GM21447 (cell line): ENCODE results near the gene CEL.
A peak's percentile ranks its signal among the peaks of the same experiment; 100 is the strongest.
"Not testable (repeated sequence)": the region's sequence is repeated elsewhere in the genome, so short reads cannot be mapped to it uniquely, and the experiment has no call there.

ENCODE experiments used
- ATAC-seq: cut with Tn5 transposase; IDR thresholded peaks from one replicate; pipeline ENCODE4 v1.9.1; 2021; ENCODE audit not compliant: unreplicated experiment

CEL gene

GRCh38 chr9:133061764-133062145 is at the start of gene CEL:
Gene CEL, plus strand, starts transcription at chr9:133061981. Its CDS starts 22 bp downstream, at chr9:133062003.
- not testable (repeated sequence) for ATAC-seq

GRCh38 chr9:133014696-133015095 is 47.1 kb upstream of the CEL start:
- ATAC-seq, result no peak

- ATAC-seq, result no peak
These were observed 38.5 kb upstream of the CEL start for GRCh38 chr9:133023117-133023890.

- no peak for ATAC-seq
These were observed 35.4 kb upstream of the CEL start for GRCh38 chr9:133026426-133026825.

- no peak for ATAC-seq
These were observed 34.6 kb upstream of the CEL start for GRCh38 chr9:133027134-133027533.

DNA sequence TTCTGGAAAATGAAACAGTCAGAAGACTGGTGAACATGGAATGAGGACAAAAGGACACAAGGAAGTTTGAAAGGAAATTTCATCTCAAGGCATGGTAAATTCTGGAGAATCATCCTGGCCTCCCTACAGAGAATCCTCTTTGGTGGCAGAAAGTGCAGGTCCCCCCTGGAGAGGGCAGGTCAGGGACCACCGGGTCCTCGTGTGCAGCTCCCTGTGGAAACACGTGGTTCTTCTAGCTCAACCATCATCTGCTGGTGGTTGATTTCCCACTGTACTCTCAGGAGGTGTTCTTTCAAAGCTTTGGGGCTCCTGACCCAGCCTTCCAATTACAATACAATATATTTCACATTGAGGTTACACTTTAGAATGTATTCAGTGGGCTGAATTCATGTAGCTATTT is 33.6 kb upstream of the CEL start:
- ATAC-seq, result no peak

DNA sequence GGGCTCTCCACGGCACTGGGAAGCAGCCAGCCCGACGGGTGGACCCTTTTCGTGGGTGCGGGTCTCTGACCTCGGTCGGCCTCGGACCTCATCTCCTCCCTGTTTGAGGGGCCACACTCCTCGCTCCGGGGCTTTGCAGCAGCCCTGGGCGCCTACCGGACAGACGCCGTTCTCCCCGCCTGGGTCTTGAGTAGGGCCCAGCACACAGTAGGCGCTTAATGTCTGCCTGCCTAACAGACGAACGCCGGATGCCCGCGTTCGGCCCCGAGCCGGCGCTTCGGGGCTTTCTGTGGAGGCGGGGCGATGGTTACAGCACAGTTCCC is 31.8 kb upstream of the CEL start:
- ATAC-seq, result peak; percentile 8

DNA sequence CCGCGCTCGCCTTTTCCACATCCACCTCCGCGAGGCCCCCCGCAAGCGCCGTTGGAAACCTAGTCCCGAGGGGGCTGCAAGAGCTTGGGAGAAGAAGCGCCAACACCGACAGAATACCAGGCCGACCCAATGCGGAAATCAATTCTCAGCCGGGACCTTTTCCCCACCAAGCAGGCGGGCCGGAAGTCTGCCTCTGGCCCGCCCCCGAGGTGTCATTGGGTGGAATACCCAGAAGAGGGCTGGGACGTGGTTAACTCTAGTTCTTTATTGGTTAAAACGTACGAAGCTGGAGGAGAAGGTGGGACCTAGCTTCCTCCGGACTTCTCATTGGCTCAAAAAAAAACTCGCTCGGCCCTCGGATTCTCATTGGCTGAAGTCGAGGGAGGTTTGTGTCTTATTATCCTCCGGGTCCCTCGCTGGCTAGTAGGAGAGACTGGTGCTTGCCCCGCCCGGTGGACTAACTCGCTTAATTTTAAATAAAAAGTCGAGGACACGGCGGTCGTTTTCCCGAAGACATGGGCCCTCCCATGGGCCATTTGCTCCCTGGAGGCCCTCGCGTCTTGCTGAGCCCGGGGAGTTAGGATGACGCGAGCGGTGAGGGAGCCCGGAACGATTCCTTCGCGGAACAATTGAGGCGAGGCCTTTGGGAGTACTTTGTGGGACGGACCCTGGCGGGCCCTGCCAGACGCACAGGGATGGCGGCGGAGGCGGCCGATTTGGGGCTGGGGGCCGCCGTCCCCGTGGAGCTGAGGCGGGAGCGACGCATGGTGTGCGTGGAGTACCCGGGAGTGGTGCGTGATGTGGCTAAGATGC is 31.3 kb upstream of the CEL start, which contains the start of gene GTF3C5:
Gene GTF3C5, plus strand, starts transcription at position 681 of the 813 bp plus-strand sequence. Its CDS starts 15 bp downstream, at position 696.
- peak; percentile 96 for ATAC-seq

DNA sequence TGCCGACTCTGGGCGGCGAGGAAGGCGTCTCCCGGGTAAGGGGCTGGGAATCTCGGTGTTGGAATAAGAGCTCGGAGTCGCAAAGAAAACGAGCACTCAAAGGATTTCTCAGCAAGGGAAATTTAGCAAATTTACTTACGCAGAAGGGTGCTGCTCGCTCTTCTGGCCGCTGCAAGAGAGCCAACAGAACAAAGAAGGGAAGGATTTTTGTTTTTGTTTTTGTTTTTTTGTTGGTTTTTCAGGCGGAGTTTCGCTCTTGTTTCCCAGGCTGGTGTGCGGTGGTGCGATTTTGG is 30.7 kb upstream of the CEL start:
- ATAC-seq, result no peak

- ATAC-seq, result no peak
These were observed 30.3 kb upstream of the CEL start for GRCh38 chr9:133031496-133031911.

DNA sequence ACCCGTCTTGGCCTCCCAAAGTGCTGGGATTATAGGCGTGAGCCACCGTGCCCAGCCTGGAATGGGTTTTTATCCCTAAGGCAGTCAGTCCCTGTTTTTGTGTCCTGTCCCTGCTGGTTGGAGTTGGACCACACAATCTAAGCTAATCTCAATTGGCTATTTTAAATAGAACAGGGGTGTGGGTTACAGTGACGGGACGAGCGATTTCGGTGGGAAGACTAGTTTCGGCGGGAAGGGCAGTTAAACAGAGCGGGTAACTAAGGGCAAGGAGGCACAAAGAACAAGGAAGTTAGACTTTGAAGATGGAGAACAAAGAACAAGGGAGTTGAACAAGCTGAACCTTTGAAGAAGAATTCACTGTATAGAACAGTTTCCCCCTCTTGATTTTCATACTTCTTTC is 29.6 kb upstream of the CEL start:
- no peak for ATAC-seq

DNA sequence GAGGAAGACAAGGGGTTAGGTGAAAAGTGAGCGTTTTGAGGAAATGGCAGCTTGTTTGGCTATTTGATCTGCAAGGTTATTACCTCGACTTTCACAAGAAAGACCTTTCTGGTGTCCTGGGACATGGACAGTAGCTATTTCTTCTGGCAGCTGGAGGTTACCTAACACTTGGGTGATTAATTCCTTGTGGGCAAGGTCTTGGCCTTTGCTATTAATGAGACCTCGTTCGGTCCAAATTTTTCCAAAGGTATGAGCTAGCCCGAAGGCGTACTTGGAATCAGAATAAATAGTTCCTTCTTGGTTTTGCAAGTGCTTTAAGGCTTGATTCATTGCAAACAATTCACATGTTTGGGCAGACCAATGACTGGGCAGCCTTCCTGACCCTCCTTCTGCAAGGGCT is 26.1 kb upstream of the CEL start:
- no peak for ATAC-seq

GRCh38 chr9:133037775-133038515 is 23.8 kb upstream of the CEL start:
- no peak for ATAC-seq

- ATAC-seq, result not testable (repeated sequence)
These were observed 20.8 kb upstream of the CEL start for GRCh38 chr9:133040892-133041479.

DNA sequence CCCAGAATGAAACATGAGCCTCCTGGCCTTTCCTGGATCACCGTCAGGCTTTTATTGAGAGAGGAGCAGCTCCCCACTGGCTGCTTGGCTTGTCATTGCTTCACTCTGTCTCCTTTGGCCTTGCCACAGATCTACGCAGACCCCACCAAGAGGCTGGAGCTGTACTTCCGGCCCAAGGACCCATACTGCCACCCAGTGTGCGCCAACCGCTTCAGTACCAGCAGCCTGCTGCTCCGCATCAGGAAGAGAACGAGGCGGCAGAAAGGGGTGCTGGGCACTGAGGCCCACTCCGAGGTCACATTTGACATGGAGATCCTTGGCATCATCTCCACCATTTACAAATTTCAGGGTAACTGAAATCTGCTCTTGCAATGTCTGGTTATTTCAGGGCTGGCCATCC is 19.8 kb upstream of the CEL start:
- ATAC-seq, result no peak

DNA sequence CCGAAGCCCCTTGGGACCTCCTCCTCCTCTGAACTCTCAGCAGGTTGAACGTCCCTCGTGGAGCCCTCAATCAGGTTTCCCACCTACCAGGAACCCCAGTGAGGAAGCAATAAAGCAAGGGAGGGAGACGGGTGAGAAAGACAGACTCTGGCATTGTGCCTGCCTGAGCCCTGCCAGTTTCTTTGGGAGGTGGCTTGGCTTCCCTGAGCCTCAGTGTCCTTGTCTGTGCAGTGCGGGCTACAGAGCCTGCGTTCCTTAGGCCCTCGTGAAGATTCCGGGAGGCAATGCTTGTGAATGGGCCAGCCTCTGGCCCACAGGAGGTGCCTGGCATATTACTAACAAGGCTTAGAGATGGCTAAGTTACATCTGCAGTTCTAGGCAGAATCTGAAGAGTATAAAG is 19.1 kb upstream of the CEL start:
- no peak for ATAC-seq

DNA sequence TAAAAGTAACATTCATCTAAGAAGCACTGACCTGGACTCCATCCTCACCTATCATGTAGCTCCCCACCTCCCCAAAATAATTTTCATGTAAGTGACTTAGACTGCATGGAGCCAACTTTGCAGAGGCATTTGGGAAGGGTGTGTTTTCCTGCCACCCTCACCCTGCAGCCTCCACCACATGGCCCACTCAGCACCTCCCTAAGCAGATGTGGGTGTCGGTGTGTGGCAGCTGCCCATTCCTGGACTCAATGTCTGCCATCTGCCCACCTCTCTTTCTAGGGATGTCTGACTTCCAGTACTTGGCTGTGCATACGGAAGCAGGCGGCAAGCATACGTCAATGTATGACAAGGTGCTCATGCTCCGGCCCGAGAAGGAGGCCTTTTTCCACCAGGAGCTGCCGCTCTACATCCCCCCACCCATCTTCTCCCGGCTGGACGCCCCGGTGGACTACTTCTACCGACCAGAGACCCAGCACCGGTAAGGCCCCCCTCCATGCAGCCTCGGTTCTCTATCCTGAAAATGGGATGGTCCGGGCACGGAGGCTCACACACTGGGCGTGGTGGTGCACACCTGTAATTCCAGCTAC is 18.2 kb upstream of the CEL start:
- ATAC-seq, result no peak

DNA sequence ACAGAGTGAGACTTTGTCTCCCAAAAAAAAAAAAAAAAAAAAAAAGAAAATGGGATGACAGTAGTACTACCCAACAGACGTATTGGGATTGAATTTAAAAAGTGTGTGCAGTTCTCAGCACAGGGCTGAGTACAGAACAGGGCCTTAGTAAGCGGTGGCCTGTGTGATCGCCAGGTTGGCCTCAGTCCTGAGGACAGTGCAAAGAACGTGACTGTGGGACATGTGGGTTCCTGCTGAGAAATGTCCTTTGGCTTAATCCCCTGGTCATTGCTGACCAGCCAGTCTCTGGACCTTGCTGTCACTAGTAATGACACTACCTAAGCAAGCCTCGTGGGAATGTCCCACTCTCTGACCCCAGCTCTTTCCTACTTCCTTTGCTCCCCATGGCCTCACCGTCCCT is 17.7 kb upstream of the CEL start:
- no peak for ATAC-seq

DNA sequence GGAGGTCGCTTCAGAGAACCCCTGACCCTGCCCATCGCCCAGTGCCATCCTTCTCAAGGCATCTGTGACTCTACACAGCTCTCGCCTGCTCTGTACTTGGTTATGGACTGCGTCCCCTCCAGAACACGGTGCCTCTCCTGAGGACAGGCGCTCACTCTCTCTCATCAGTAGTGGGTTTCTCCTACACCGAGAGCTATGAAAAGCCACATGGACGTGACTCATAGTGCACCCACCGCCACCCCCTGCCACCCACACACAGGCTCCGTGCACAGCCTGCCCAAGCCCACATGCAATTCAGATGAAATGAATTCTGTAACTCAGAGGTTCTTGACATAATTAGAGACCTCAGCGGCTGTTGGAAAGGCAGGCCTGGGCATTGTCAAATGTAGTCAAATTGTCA is 17.1 kb upstream of the CEL start:
- no peak for ATAC-seq

DNA sequence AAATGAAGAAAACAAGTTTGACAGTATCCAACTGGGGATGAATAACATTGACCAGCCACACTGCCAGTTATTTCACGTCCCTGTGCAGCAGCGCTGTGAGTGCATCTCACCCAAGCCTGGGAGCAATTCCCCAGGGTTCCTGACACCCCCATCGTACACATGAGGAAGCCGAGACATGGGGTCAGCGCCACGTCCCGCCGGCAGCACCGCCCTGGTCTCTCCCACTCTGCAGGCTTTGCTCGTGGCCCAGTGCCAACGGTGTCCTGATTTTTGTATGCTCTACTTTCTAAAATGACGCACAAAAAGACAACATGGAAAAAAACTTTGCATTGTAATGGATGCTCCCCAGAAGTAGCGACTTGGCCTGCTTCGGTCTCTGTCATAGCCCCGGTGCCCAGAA is 16.6 kb upstream of the CEL start:
- no peak for ATAC-seq
